Measurements from ENCODE around the gene ETNK1.

GRCh38 chr12:22684140-22685118 is 59.5 kb downstream of the ETNK1 start:
- TF ChIP-seq CTCF (IDR thresholded peaks at IDR 0.05; ENCODE audit: insufficient read depth, low read length, poor library complexity, severe bottlenecking), result peak; percentile 65
- TF ChIP-seq EZH2phosphoT487 (conservative IDR thresholded peaks at IDR 0.05; ENCODE audit: low read length), result no peak
